Globus pallidus (tissue), 1 donor: ENCODE data around the gene GDF2.

Source experiments
- DNase-seq: peaks from one replicate; pipeline ENCODE4 v3.0.0-alpha.2; 2015; ENCODE audit warnings: low spot score

Gene GDF2

DNA sequence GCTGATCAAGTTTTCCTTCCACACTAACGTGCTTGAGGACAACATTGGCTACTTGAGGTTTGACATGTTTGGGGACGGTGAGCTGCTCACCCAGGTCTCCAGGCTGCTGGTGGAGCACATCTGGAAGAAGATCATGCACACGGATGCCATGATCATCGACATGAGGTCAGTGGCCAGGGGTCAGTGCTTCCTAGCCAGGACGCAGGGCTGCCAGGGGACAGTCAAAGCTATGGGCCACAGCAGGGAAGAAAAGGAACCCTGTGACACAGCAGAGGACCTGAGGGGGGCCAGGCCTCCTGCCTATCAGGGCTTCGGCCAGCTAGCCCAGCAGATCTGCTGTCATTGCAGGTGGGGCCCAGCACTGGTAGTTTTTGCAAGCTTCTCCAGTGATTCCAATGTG, 31.1 kb downstream of the GDF2 start:
- DNase-seq, result no peak

DNA sequence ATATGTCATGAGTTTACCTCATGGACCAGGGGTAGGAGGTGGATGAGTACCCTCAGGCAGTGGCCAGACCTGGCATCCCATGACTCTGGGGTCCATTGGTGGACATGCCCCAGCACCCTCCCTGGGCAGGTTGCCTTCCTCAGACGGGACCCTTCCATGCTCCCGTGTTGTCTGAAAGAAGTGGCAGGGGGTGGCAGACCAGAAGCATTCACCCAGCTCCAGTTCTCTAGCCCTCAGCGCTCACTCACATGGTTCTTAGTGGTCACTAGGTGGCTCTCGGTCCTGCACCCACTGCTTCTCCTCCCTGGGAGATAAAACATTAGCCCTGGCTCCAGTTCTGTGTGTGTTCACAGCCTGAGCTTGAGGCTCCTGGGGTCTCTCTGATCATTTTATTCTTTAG, 31.9 kb downstream of the GDF2 start:
- no peak for DNase-seq

DNA sequence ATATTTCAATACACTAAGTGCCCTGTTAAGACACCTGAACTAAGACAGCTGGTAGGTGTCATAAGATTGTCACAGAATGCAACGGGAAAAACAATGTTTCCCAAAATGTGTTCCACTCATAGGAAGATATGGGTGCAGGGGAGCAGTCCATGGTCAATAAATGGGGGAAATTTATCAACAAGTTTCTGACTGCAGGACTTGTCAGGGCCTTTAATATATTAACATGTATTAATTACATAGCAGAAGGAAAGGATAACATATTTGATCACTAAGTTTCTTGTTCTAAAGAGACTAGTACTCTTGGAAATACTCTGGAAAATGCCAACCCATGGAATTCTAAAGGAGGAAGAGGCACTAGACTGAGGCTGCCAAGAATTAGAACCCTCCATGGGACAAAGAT, 32.6 kb downstream of the GDF2 start:
- no peak for DNase-seq

DNA sequence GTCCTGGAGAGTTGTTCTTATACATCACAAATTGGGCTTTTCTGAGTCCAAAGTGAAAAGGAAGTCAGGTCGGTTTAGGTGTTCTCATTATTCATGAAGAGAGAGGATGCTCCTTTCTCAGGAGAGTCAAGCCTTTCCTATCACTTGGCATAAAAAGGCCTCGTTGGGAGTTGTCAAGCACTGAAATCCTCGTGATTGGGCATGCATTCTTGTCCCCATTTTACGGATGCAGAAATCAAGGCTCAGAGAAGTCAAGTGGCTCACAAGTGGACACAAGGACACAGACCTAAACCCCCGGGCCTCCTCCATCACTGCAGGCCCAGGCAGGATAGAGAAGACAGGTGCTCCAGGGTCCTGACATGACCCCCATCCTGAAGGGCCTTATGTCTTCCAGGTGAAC, 34.5 kb downstream of the GDF2 start:
- DNase-seq, result no peak

DNA sequence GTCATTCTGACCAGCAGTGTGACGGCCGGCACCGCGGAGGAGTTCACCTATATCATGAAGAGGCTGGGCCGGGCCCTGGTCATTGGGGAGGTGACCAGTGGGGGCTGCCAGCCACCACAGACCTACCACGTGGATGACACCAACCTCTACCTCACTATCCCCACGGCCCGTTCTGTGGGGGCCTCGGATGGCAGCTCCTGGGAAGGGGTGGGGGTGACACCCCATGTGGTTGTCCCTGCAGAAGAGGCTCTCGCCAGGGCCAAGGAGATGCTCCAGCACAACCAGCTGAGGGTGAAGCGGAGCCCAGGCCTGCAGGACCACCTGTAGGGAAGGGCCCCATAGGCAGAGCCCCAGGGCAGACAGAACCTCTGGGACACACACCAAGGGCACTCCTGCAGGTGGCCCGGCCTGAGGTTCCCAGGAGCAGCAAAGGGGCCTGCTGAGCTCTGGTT, 34.9 kb downstream of the GDF2 start:
- DNase-seq, result no peak

DNA sequence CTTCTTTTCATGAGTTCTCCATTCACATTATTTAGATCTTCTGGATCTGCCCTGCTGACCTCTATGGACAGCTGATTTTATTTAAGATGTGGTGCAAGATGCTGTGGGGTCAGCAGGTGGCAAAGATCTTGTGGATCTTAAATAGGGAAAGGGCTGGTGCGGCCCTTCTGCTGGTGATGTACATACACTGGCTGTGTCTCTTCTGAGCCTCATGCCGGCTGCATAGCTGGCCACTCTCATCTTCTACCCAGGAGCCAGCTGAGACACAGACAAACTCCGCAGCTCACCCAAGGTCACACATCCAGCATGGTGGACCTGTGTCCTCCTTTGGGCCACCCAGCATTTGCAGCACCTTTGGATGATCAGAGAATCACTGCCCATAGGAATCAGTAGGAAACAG, 35.7 kb downstream of the GDF2 start:
- DNase-seq, result no peak

DNA sequence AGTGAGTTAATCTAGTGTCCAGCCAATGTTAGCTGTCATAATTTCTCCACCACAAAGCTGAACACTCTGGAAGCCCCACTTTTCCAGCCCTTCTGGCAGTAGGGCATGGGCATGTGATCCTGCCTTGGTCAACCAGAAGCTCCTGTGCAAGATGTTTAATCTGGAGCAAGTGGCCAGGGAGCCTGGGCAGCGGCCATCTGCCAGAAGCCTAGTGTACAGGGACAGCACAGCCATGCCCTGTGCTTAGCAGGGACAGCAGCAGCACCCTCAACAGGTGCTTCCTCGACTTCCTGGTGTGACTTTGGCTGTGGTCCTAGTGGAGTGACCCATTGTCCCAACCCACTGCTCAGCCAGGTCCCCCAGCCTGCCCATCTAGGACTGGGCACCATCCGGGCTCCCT, 36.2 kb downstream of the GDF2 start:
- DNase-seq, result no peak

DNA sequence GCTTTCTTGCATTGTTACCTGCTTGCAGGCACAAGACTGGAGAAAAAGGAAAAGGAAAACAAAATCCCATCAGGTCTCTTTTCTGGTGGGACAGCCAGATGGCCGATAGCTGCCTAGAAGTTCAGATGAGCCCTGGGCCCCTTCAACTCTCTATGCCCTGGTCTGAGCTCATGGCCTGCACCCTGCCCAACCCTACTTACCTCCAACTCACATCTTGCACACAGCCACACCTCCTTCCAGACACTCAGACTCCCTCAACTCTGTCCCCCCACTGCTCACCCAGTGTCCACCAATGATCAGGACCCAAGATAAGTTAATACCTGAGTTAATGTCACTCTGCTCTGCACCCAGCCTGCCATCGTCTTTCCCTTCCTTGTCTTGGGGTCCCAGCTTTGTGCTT, 36.8 kb downstream of the GDF2 start:
- DNase-seq, result no peak

DNA sequence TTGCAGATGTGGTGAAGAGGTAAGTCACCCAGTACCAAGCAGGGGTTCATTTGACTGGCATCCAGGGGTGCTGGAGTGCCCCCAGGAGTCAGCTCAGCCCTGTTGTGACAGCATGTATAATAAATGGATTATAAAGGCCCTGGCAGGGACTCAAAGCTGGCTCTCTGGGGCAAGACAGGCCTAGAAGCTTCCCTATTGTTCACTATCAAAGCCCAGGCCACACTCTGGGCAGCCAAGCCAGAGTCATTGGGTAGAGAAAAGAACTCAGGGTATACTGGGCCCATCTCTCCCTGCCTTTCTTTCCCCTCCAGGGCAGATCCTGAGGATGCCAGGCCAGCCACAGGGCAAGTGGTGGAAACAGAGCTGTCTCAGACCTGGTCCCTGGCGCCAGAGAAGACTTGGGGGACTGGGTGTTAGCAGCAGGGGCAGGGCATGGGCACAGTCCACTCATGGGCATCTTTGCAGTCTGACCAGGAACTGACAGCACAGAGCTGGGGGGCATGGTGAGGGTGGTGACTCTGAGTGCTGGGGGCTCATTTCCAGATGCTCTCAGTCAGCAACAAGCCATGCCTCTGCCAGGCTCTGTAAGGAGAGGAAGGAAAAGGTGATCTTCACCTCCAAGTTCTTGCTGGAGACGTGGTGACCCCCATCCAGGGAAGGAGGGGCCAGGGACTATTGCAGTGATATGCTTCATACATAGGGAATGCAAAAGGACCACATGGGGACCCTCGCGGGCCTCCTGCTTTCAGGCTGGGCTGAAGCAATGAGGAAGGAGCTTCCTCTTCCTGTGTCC, 37.6 kb downstream of the GDF2 start:
- peak; percentile 26 for DNase-seq

DNA sequence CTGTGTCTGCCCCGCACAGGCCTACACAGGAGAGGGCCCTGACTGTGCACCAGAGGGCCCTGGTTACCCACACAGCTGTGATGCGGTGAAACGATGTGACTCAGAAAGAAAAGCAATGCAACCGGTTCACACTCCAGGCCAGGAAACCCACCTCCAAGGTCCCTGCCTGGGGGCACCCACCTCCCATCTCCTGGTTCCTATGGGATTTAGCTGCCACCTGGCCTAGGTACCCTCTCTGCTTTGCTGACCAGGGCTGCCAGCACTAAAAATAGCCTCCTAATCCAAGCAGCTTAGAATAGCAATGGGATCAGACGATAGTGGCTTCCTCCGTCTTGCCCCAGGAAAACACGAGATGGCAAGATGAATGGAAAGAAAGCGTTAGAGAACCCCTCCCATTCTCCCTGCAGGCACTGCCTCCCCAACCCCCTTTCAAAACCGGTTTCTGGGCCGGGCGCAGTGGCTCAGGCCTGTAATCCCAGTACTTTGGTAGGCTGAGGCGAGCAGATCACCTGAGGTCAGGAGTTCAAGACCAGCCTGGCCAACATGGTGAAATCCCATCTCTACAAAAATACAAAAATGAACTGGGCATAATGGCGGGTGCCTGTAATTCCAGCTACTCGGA, 38.3 kb downstream of the GDF2 start:
- DNase-seq, result no peak

DNA sequence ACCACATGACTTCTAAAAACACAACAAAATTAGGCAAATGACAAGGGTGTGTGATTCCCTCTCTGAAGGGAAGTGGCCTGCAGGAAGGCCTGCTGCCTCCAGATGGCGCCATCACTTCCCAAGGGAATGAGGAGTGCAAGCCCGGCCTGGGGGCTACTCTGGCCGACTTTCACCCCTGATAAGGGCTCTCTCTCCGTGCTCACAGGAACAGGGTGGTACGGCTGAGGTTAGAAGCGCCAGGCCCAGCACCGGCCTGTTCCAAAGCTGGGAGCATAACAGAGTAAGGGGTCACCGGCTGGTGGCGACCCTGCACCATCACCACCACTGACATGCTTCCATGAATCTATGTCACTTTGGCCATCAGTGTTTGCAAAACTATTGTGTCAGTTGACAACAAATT, 39.0 kb downstream of the GDF2 start:
- peak; percentile 39 for DNase-seq

DNA sequence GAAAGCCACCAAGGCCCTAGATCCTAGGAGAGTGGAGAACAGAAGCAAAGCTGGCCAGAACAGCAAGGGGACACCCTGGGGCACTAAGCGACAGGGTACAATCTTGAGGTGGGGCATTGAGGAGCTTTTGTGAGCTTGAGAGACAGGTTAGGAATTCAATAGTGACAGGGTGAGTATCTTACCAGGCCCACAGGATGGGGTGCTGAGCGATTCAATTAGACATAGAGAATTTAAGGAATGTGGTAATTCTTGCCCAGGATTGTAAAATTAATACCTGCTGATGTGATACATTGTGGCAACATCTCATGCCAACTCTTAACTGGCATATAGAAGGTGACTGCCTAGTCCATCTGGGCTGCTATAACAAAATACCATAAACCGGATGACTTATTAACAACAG, 39.9 kb downstream of the GDF2 start:
- DNase-seq, result no peak

DNA sequence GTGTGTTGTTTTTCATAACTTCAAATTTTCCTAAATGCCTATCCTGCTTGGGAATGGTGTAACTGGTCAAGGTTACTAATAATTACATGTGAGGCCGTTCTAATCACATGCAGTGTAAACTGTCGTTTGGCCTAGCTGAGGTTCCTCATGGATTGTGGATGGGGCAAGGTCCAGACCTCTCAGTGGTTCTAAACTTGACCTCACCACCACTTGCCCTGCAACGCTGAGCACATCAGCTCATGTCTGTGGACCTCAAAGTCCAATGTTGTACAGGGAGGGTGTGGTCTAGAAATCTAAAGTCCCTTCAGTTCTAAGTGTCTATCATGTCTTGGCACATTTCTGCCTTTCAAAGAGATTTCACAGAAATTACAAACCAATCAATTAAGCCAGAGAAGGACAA, 41.5 kb downstream of the GDF2 start:
- DNase-seq, result no peak

DNA sequence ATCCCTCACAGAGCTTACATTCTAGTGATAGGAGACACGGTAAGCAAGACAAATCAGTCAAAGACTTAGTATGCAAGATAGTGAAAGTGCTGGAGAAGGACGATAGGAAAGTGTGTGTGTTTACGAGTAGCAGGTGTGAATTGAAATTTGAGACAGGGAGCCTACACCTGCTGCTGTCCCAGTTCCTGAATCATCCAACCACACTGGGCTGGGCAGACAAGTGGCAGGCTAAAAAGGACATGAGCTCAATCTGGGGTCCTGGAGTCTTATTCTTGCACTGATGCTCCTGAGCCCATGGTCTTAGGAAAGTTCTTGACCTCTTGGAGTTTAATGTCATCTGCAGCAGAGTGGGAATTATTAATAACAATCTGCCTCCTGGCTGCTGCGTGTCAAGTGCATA, 42.1 kb downstream of the GDF2 start:
- no peak for DNase-seq

DNA sequence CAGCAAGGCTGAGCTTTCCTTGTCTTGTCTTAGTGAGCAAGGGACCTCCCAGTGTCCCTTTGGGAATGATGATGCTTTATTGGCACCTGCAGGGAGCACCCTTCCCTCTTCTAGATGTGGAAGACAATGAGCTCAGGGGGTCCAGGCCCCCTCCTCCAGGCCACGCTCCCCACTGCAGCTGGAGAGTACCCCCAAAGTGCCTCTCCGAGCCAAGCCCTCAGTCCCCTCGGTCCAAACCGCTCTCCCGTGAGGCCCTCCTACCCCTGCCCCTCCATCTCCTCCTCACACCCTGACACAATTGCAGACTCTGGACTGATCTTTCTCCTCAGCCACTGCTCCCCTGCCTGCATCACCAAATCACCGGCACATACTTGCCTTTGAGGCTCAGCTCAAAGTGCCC, 42.7 kb downstream of the GDF2 start:
- no peak for DNase-seq

DNA sequence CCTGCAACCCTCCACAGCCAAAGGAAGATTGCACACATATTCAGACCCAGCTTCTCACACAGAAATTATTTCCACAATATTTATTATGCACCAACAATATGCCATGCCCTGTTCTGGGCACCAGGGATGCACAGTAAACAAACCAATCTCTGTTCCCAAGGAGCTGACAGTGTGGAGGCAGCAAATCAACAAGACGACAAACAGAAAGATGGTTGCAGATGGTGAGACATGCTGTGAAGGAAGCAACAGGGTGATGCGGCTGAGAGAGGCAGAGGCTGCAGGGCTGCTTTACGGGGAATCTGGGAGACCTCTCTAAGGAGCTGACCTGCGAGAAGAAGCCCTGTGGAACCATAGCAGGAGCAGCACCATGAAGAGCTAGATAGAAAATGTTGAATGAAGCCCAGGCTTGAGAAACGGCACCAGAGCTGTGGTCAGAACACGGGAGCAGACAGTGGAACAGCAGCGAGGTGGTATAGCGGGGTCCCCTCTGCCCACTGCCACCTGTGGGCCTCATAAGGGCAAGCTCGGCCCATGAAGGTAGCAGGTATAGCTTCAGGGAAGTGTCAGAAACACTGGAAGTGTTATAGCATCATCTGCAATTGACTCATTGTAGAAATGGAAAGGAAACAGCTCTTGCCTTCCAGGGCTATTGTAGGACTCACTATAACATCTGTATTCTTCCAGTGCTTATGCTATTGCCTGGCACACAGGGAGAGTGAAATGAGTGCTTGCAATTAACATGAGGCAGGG, 43.4 kb downstream of the GDF2 start:
- DNase-seq, result no peak

DNA sequence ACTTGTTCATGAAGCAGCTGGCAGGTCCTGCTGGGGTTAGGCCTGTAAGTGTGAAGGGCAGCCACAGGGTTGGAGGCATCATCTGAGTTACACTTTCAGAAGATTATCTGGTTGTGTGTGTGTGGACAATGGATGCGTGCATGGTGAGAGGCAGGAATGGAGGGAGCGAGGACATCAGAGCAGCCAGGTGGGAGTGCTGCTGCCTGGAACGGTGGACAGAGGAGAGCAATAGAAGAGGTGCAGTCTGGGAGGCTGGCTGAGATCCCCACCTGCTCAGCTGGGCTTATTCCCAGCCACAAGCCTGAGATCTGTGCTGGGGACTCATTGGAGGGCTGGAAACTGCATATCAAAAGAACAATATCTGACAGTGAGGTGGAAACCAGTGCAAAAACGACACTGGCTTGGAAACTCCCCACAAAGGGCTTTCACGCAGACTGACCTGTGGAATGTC, 44.0 kb downstream of the GDF2 start:
- no peak for DNase-seq

DNA sequence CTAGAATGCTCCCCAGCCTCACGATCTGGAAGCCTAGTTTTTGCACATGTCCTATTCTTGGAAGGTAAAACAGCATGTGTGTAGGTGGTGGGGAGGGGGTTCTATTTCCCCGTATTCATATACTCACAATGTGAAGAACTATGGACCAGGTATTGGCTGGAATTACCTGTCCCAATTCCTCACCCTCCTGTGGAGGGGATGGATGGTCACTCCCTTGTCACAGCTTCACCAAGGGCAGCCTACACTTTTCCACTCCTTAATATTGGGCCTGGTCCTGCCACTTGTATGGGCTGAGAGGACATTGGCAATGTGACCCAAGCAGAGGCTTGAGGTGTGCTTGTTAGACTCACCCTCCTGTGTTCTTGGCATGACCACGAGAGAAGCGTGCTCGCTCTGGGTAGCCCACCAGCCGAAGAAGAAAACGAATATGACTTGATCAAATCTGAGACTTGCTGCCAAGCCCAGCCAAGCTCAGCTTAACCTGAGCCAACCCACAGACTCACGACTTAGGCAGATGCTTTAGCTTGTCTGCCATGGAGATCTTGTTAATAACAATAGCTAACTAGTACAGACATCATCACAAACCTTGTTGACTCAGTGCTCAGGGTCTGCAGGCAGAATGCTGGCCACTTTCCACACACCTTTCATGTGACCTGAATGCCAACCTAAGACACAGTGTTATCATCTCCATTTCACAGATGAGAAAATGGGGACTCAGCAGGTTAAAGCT, 44.6 kb downstream of the GDF2 start:
- no peak for DNase-seq

DNA sequence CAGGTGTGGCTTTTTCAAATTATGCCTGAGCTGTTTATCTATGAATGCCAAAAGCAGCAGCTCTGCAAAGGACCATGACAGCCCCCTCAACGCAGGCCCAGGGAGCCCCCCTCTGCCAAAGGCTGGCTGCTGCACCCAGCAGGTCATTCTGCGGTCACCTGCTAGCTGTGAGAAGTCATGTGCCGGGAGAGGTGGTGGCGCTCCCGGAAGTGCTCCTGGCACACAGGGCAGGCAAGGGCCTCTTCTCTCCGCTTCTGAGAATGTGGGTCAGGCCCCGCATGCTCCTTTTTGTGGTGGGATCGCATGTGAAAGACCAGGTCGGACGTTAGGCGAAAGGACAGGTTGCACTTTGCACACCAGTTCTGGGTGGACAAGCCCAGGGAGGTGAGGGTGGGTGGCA, 45.4 kb downstream of the GDF2 start:
- no peak for DNase-seq

DNA sequence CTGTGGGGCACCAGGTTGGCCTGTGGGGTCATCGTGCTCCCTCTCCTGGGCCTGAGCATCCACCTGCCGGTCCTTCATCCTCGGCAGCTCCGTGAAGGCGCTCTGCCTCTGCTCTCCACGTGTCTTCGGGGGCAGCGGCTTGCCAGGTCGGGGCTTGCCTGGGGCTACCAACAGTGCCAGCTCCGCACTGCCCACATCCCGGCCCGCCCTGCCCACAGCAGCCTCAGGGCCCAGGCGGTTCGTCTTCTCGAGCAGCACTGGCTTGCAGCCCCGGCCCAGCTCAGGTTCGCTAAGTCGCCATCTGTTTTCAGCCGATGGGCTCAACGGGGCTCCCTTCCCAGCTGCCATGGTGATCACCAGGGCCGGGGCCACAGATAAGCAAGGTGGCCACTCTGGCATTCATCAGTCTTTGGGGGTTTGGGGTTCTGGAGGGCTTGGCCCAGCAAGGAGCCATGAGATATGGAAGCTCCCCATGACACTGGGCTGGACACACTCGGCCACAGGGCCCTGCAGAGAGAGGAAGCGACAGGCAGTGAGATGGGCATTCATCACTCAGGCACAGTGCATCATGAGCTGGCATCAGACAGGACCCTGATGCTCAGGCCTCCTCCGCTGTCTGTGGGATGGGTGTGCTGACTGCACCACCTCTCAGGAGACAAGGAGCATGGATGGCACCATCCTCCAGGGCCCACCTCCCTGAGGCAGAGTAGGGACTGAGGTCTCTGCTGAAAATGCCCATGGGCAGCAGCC, 46.4 kb downstream of the GDF2 start:
- DNase-seq, result no peak

DNA sequence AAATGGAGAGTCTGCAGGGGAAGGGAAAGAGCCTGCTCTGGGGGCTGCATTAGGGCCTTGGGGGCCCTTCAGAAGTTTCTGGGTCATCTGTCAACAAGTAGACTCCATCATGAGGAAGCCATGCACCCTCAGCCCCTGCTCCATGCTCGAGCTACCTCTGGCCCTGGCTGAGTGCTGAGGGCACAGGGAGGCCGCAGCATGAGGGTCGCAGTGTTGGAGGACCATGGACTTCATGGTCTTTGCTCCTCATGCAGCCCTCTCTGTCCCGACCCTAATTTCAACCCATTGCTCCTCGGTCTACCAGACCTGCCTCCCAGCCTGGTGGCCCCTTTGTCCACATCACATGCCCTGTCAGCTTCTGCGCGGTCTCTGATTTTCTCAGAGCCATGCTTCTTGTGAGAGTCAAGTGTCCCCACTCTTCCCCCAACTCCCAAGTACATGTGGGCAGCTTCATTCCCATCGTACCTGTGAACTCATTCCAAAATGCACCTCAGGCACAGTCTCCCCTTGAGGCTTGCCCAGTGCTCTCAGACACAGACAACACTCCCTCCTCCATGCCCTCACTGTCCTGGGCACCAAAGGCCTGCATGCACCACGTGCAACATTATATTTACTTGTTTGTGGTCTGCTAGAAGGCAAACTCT, 47.1 kb downstream of the GDF2 start:
- no peak for DNase-seq
